GM19455 (cell line): ENCODE measurements around the gene MOSPD2.

Source experiments
- ATAC-seq: cut with Tn5 transposase; IDR thresholded peaks from one replicate; pipeline ENCODE4 v1.9.1; 2021; ENCODE audit not compliant: unreplicated experiment

MOSPD2 gene

GRCh38 chrX:14913241-14913640, 40.0 kb downstream of the MOSPD2 start:
- ATAC-seq = no peak

GRCh38 chrX:14915596-14915995, 42.4 kb downstream of the MOSPD2 start:
- no peak for ATAC-seq

DNA sequence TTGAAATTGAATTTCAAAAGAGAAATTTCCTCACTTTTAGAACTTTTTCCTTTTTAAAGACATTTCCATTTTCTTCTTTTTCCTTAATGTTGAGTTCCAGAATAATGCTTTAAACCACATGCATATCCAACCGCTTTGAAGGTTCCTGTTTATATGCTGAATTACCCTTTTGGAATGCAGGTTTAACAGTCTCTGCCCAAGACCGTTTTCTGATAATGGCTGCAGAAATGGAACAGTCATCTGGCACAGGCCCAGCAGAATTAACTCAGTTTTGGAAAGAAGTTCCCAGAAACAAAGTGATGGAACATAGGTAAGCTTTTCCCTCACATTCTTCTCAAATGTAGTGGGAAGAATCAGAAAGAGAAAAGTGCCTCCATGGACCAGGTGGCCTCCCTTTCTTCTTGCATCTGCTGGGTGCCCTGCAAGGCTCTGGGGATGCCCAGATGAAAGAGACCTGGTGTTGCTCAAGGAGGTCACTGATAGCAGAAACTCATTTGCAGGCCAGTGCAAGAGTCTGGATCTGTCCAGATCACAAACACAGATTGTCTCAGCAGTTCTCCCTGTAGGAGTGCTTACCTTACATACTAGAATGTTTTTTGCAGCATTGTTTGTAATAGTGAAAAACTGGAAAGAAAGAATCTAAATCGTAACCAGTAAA, 42.9 kb downstream of the MOSPD2 start:
- no peak for ATAC-seq

DNA sequence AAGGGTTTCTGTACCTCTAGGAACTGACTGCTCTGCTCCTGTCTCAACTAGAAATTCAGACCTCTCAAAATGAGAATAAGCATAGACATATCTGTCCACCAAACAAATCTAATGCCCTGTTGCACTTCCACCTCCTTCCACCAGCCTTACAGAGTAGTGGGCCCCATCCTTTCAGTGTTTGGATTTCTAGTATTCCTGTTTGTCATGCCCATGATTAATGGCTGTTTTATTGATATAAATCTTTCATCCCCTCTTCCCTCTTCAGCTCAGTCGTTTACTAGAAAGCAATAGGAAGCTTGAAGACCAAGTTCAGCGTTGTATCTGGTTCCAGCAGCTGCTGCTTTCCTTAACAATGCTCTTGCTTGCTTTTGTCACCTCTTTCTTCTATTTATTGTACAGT, 46.2 kb downstream of the MOSPD2 start:
- ATAC-seq = no peak

GRCh38 chrX:14920196-14920595, 47.0 kb downstream of the MOSPD2 start:
- ATAC-seq = no peak

DNA sequence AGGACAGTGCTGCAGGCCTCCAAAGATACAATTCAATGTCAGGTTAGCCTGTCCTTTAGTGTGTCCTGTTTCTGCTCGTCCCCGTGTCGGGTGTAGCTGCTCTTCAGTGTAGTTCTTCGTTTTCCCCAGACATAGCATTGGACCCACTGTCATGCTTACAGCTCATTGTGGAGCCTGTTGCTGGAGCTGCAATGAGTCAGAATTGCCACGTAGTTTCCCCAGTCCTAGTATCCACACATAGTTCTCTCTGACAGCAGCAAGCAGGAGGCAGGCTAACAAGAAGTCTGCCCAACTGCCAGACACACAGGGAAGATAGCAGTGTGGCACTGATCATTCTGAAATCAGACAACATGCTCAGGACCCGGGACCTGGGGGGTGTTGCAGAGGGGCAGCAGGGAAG, 49.2 kb downstream of the MOSPD2 start:
- ATAC-seq = no peak

DNA sequence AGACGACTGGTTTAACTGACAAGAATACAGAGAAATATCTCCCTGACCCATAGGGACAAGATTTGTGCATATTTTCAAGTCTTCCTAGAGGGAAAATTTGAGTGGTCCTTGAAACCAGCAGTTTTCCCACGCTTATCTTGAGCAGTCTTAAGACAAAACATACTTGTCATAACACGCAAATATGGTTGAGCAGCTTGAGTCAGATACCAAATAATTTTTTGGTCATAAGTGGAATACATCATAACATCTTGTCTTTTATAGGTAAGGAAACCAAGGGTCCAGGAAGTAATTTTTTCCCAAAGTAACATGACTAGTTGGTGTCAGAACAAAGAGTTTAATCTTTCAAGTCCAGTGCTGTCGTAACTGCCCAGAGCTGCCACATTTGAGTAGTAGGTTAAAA, 50.5 kb downstream of the MOSPD2 start:
- no peak for ATAC-seq

DNA sequence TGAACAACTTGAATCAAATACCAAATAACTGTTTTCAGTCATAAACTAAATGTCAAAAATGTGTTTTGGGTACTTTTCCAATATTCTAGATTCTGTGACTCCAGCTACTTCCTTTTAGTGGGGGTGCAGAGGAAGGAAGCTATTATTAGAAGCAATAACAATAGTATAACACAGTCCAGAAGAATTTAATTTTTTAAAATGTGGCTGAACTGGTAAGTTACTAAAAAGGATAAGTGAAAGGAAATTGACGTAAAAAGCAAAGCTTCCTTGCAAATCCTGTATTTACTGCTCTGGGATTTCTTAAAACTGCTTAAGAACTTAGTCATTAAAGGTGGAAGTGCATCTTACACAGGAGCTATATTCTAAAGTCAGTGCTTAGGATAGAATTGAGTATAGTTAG, 53.2 kb downstream of the MOSPD2 start:
- ATAC-seq = no peak

- no peak for ATAC-seq
These were observed 54.2 kb downstream of the MOSPD2 start for GRCh38 chrX:14927401-14927800.

- ATAC-seq = no peak
These were observed 57.4 kb downstream of the MOSPD2 start for GRCh38 chrX:14930663-14931062.

GRCh38 chrX:14932136-14932535, 58.9 kb downstream of the MOSPD2 start:
- no peak for ATAC-seq

- ATAC-seq = no peak
These were observed 61.2 kb downstream of the MOSPD2 start for GRCh38 chrX:14934423-14934822.

GRCh38 chrX:14936561-14936960, 63.3 kb downstream of the MOSPD2 start:
- ATAC-seq = no peak

DNA sequence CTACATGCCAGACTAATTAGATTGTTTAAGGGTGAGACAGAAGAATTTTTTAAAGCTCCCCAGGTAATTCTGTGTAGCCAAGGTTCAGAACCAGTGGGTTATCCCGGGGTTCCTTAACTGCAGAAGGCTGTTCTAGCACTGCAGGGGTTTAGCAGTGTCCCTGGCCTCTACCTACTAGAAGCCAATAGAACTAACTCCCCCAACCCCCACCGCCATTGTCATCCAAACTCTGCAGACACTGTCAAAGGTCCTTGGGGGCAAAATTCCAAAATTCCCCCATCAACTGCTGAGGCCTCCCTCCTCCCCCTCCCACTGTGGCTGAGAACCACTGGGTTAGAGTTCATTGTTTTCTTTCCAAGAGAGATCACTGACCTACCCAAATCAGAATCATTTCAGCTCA, 66.4 kb downstream of the MOSPD2 start:
- ATAC-seq = no peak

GRCh38 chrX:14941301-14941700, 68.1 kb downstream of the MOSPD2 start:
- ATAC-seq = no peak

DNA sequence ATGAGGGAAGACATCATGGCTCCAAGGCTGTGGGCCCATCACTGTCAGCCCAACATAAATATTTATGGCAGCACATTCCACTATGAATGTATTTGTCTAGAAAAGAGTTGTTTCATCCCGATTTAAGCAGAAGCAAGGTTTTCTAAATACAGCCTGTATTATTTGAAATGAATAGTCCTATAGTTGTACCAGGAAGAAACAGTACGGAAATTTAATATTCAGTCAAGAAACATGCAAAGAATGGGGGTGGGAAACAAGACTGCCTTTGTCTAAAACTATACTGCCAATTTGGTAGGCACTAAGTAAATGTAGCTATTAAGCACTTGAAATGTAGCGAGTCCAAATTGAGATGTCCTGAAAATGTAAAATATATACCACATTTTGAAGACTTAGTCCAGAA, 69.1 kb downstream of the MOSPD2 start:
- no peak for ATAC-seq

- ATAC-seq = no peak
These were observed 70.7 kb downstream of the MOSPD2 start for GRCh38 chrX:14943962-14944361.

DNA sequence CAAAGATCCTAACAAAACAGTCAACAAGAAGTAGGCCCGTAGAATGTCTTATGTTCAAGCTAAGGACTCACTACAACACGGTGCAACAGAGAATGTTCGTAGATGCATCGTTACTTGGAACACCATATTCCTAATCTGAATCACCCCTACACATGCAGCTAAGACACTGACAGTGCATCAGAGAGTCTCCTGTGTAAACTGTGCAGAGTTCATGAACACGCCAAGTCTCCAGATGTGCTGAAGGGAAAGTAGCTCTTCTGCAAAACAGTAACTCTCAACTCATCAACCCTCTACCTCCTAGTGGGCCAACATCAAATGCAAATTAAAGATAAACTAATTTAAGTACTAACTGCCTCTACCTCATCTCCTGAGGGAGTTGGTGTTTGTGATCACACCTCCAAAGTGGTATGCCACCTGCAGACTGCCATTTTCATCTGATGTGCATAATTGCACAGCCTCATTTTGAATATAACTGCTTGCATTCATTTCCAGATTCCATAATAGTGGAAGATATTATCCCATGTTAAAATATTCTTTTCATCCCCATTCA, 73.5 kb downstream of the MOSPD2 start:
- no peak for ATAC-seq

- no peak for ATAC-seq
These were observed 75.5 kb downstream of the MOSPD2 start for GRCh38 chrX:14948691-14949090.

- no peak for ATAC-seq
These were observed 83.8 kb downstream of the MOSPD2 start for GRCh38 chrX:14956813-14957582.

GRCh38 chrX:14963447-14964236, 90.4 kb downstream of the MOSPD2 start:
- no peak for ATAC-seq

DNA sequence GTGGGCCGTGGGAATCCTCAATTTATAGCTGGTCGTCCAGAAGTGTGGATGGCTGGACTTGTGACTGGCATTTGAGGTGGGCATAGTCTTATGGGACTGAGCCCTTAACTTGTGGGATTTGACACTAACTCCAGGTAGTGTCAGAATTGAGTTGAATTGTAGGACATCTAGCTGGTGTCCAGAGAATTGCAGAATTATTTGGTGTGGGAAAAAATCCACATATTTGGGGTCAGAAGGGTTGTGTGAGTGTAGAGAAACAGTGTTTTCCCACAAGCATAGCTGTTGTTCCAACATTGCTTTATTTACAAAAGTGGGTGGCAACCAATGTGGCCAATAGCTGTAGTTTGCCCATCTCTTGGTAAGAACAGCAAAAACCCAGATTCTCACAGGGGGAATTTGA, 91.3 kb downstream of the MOSPD2 start:
- no peak for ATAC-seq
